Activated naive CD8-positive, alpha-beta T cell (primary cell): ENCODE measurements around the gene PAPOLA.
"Not testable (repeated sequence)": the region's sequence is repeated elsewhere in the genome, so short reads cannot be mapped to it uniquely, and the experiment has no call there.

Experiments used
- H3K27ac Mint-ChIP-seq: one replicate; pipeline ENCODE4 v1.8.0; 2021; ENCODE audit warnings: mixed read lengths
- H3K27me3 Mint-ChIP-seq: one replicate; pipeline ENCODE4 v1.8.0; 2021; ENCODE audit warnings: mixed read lengths
- H3K36me3 Mint-ChIP-seq: one replicate; pipeline ENCODE4 v1.8.0; 2021; ENCODE audit warnings: mixed read lengths
- H3K4me1 Mint-ChIP-seq: one replicate; pipeline ENCODE4 v1.8.0; 2021; ENCODE audit warnings: low read depth, mixed read lengths
- H3K4me3 Mint-ChIP-seq: one replicate; pipeline ENCODE4 v1.8.0; 2021; ENCODE audit warnings: mild to moderate bottlenecking, mixed read lengths
- H3K9me3 Mint-ChIP-seq: one replicate; pipeline ENCODE4 v1.8.0; 2021; ENCODE audit warnings: low read depth, mixed read lengths

PAPOLA gene

DNA sequence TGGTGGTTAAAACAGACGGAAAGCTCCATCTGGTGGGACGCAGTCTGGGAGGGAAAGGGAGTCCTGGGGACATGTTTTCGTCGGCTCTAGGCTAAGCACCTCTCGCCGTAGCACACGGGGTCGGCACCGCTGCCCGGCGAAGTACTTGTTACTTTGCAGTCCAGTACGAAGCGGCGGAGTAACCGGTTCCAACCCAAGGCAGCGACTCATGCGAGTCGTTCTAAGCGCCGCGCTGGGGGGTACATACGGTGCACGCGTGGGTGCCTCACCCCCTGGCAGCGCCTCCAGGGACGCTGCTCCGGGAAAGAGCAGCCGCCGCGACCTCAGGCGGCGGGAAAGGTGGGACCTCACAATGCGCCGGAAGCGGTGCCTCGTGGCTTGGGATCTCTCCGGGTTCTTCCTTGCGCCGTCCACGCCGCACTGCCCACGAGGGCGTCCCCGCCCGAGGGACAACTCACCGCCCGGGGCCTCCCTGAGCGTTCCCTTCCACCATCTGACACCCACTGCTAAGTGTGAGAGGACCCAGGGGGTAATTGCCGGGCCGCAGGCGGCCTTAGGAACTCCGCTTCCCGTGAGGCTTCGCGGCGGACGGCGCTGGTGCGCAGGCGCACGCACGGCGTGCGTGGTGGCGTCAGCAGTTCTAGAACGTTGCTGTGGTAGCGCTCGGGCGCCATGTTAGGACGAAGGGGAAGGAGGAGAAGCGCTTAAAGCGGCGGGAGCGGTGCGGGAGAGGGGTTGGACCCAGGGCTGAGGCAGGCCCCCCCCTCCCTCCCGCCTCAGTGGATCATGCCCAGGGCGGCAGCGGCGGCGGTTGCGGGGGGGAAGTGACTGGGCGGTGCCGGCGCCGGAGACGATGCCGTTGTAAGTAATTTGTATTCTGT, at the start of gene PAPOLA:
Gene PAPOLA, plus strand, starts transcription at position 643 of the 881 bp plus-strand sequence. Its CDS starts 211 bp downstream, at position 854.
- peaks cover 7% of the 10 kb centered on the region for H3K36me3 Mint-ChIP-seq
- H3K27me3 Mint-ChIP-seq = peaks cover 2% of the 10 kb centered on the region
- H3K4me3 Mint-ChIP-seq = peak within 1 kb of the TSS; percentile 100

DNA sequence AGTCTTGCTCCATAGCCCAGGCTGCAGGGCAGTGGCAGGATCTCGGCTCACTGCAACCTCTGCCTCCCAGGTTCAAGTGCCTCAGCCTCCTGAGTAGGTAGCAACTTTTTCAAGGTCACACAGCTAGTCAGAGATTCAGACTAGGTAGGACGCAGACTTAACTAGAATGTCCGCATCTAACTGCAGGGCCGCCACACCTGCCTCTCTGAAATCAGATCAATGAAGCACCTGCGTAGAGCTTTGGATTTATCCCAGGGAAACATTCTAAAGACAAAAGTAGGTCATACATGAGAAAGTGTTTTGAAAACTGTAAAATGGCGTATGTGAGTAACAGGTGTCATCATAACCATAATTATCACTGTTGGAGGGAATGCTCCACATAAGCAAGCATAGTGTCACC, 49.5 kb upstream of the PAPOLA start:
- Mint-ChIP-seq H3K36me3 (no peaks in the 10 kb centered on the region), H3K4me3 (no peak overlapping the region), H3K27ac (no peak overlapping the region), H3K9me3 (no peaks in the 10 kb centered on the region), H3K4me1 (no peaks in the 10 kb centered on the region), H3K27me3 (peaks cover 2% of the 10 kb centered on the region)

More for the DNA sequence above, at the start of gene PAPOLA:
- Mint-ChIP-seq H3K27ac (peak within 1 kb of the TSS; percentile 98), H3K9me3 (no peaks in the 10 kb centered on the region), H3K4me1 (peaks cover 48% of the 10 kb centered on the region)

DNA sequence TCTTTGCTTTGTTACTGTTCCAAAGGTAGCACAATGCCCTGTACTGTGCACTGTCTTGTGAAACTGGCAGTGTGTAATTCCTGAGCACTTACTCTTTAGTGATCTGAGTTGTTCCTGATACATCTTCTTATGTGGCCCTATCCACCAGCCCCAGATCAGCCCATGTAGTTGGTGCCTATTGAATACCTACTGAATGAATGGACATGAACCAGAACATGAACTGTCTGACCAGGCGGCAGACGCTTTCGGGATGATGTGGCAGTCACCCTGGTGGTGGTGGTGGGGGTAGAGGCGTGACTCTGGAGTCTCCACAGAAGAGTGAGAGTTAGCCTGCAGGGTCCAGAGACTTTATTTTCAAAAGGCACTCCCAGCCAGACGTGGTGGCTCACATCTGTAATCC, 46.6 kb upstream of the PAPOLA start:
- no peak overlapping the region for H3K4me3 Mint-ChIP-seq
- H3K9me3 Mint-ChIP-seq = no peaks in the 10 kb centered on the region
- H3K27ac Mint-ChIP-seq = no peak overlapping the region
- no peaks in the 10 kb centered on the region for H3K36me3 Mint-ChIP-seq
- H3K27me3 Mint-ChIP-seq = peaks cover 4% of the 10 kb centered on the region
- H3K4me1 Mint-ChIP-seq = no peaks in the 10 kb centered on the region

DNA sequence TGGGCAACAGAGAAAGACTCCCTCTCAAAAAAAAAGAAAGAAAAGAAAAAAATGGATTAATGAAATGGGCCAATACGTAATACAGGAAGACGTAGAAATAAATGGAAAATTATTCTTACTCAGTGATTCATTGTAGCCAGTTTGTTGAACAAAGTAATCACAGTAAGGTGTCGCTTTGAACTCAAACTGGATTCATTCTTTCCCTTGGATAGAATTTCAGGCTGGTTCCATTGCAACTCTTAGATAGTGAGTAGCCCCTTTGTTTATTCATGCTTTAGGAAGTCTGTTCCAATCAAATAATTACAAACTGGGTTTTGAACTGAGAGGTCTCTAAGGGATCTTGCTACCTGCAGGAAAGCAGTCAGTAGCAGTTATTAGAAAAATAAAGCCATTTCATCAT, 42.3 kb upstream of the PAPOLA start:
- H3K9me3 Mint-ChIP-seq = no peaks in the 10 kb centered on the region
- no peaks in the 10 kb centered on the region for H3K36me3 Mint-ChIP-seq
- no peak overlapping the region for H3K27ac Mint-ChIP-seq
- H3K27me3 Mint-ChIP-seq = peaks cover 4% of the 10 kb centered on the region
- H3K4me3 Mint-ChIP-seq = no peak overlapping the region
- H3K4me1 Mint-ChIP-seq = peaks cover 14% of the 10 kb centered on the region

DNA sequence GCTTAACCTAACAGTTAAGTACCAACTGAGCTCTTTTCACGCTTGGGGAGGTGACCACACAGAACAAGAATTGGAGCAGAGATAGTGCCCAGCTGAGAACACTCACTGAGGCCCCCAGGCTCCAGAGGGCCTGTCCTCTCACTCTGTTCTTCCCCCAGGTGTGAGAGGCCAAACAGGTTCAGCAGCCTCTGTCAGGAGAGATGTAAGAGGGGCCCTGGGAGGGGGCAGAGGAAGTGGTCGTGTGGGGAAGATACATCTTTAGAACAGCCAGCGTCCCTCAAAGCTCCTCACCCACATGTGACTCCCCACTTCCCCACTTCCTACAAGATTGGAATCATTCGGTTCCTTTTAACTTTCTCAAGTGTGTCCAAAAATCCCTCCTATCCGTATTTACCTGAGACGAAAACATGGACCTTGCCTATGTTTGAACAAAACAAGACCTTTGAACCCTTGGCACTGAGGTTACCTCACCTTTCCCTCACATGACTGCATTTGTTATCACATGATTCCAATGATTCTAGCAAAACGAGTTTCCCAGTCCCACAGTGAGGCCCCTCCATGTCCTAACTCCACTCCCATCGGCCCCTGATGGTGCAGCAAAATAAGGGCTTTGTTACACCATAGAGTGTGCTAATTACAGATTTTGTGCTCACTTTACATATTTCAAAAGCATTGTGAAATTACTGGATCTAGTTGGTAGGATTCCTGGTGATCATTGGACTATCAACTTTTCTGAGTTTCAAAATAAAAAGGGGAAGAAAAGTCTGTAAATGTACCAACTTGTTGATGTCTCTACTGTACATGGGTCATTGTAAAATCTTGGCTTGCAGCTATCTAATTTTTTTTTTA, 40.0 kb upstream of the PAPOLA start:
- Mint-ChIP-seq H3K27me3 (peaks cover 2% of the 10 kb centered on the region), H3K4me1 (peaks cover 14% of the 10 kb centered on the region), H3K36me3 (no peaks in the 10 kb centered on the region), H3K27ac (no peak overlapping the region), H3K4me3 (no peak overlapping the region), H3K9me3 (no peaks in the 10 kb centered on the region)

DNA sequence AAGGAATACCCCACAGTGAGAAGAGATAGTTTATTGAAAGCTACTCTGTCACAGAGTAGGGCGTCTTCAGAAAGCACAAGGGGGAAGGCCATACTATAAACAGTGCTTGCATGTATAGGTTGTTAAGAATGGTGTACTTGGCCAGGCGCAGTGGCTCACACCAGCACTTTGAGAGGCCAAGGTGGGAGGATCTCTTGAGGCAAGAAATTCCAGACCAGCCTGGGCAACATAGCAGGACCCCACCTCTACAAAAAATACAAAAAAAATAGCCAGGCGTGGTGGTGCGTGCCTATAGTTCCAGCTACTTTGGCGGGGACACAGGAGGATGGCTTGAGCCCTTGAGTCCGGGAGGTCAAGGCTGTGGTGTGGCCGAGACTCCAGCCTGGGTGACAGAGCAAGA, 38.0 kb upstream of the PAPOLA start:
- no peaks in the 10 kb centered on the region for H3K27me3 Mint-ChIP-seq
- peaks cover 14% of the 10 kb centered on the region for H3K4me1 Mint-ChIP-seq
- no peak overlapping the region for H3K27ac Mint-ChIP-seq
- H3K9me3 Mint-ChIP-seq = no peaks in the 10 kb centered on the region
- no peak overlapping the region for H3K4me3 Mint-ChIP-seq
- no peaks in the 10 kb centered on the region for H3K36me3 Mint-ChIP-seq

DNA sequence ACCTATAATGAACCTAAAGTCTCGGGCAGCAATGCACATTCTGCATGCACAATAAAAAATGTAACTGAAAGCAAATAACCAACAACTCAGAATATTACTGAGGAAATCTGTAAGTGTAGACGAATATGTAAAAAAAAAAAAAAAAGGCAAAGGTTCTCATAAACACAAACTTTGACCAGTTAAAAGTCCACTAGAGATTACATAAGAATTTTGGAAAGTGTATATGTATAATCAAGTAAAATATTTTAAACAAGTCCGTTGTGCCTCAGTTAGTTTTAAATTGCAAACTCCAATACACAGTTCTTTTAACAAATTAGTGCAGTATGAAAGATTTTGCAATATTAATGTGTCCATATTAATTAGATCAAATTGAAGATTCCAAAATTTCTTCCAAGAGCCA, 35.3 kb upstream of the PAPOLA start:
- Mint-ChIP-seq H3K4me1 (peaks cover 8% of the 10 kb centered on the region), H3K36me3 (no peaks in the 10 kb centered on the region), H3K4me3 (no peak overlapping the region), H3K27me3 (no peaks in the 10 kb centered on the region), H3K9me3 (no peaks in the 10 kb centered on the region), H3K27ac (no peak overlapping the region)

DNA sequence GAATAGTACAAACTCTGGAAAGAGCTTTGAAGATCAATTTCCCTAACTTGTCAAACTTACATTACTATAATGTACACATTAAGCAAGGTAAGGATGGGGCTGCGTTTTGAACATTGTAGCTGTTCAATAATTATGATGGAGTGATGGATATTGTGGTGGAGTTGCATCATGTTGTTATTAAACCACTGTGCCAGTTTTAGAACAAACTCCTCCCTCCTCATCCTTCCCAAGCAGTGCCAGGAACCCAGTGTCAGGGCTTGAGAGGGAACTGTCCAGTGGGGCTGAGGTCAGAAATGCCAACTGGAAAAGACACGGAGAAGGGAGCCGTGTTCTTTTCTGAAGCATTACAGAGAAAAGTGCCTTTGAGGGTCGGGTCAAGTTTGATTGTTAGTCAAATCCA, 31.9 kb upstream of the PAPOLA start:
- H3K4me3 Mint-ChIP-seq = no peak overlapping the region
- no peak overlapping the region for H3K27ac Mint-ChIP-seq
- no peaks in the 10 kb centered on the region for H3K4me1 Mint-ChIP-seq
- H3K36me3 Mint-ChIP-seq = no peaks in the 10 kb centered on the region
- H3K27me3 Mint-ChIP-seq = peaks cover 3% of the 10 kb centered on the region
- H3K9me3 Mint-ChIP-seq = no peaks in the 10 kb centered on the region

DNA sequence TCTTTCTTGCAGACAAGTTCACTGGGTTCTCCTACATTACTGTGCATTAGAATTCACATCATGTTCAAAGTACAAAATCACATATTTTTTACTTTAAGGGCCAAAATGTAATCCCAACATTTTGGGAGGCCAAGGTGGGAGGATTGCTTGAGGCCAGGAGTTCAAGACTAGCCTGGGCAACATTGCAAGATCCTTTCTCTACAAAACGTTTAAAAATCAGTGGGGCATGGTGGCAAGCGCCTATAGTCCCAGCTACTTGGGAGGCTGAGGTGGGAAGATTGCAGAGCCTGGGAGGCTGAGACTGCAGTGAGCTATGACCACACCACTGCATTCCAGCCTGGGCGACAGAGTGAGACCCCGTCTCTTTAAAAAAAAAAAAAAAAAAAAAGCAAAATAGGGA, 31.2 kb upstream of the PAPOLA start:
- not testable (repeated sequence) for H3K36me3 Mint-ChIP-seq, H3K4me3 Mint-ChIP-seq, H3K27ac Mint-ChIP-seq, H3K27me3 Mint-ChIP-seq, H3K4me1 Mint-ChIP-seq, H3K9me3 Mint-ChIP-seq

DNA sequence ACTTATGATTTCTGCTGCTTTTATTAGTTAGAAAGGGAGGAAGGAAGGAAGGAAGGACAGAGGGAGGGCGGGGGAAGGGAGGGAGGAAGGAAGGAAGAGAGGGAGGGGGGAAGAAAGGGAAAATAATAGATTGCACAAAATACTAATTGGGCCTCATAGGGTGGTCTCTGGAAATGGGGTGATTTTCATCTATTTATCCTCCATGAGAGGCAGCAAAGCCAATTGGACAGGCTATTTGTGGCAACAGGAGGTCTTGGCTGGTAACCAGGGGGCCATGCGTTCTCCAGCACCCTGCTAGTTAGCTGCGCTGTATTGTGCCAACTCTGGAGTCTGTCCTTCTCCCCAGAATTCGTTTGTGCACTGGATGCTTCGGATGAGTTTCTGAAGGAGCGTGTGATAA, 24.1 kb upstream of the PAPOLA start:
- no peak overlapping the region for H3K27ac Mint-ChIP-seq
- H3K9me3 Mint-ChIP-seq = no peaks in the 10 kb centered on the region
- no peak overlapping the region for H3K4me3 Mint-ChIP-seq
- H3K27me3 Mint-ChIP-seq = peaks cover 4% of the 10 kb centered on the region
- H3K4me1 Mint-ChIP-seq = no peaks in the 10 kb centered on the region
- no peaks in the 10 kb centered on the region for H3K36me3 Mint-ChIP-seq

DNA sequence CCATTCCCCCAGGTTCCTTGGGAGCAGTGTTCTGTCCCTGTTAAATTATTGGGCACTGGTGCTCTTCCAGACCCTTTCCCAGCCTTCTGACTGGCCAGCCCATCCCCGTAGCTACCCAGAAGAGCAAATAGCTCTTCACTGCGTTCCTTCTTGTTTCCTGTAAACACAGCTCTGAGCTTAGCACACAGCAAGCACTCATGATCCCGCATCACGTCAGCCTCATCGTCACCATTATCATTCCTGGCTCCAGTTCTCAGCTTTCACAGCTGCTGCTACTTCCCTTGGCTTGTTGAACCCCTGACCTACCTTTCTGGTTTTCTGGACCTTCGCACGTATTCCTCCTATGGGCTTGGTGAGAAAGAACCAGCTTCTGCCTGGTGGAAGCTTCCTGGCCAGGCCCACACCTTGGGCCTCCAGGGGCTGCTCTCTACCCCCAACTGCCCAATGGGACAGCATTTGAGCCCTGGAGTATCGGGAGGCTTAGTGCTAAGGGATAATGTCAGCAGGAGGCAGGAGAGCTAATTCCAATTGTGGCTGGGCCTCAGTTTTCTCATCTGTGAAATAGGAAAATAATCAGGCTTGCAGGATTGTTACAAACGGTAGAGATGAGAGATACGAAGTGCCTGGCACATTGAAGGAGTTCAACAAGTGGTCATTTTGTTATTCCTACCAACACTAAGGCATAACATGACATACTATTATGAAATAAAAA, 22.6 kb upstream of the PAPOLA start:
- no peaks in the 10 kb centered on the region for H3K9me3 Mint-ChIP-seq
- peaks cover 2% of the 10 kb centered on the region for H3K27me3 Mint-ChIP-seq
- H3K4me1 Mint-ChIP-seq = no peaks in the 10 kb centered on the region
- H3K36me3 Mint-ChIP-seq = no peaks in the 10 kb centered on the region
- H3K4me3 Mint-ChIP-seq = no peak overlapping the region
- no peak overlapping the region for H3K27ac Mint-ChIP-seq

DNA sequence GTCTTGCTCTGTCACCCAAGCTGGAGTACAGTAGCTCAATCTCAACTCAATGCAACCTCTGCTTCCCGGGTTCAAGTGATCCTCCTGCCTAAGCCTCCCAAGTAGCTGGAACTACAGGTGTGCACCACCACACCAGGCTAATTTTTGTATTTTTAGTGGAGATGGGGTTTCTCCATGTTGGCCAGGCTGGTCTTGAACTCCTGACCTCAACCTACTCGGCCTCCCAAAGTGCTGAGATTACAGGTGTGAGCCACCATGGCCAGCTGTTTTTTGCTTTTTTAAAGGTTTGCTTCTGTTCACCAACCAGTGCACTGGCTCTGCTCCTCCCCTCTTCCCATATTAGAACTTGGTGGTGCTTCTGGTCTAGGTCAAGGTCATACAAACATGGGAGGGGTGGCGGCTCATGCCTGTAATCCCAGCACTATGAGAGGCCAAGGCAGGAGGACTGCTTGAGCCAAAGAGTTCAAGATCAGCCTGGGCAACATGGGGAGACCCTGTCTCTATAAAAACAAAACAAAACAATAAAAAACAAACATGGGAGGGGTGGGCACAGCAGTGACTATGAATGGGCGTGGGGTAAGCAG, 20.4 kb upstream of the PAPOLA start:
- no peaks in the 10 kb centered on the region for H3K4me1 Mint-ChIP-seq

DNA sequence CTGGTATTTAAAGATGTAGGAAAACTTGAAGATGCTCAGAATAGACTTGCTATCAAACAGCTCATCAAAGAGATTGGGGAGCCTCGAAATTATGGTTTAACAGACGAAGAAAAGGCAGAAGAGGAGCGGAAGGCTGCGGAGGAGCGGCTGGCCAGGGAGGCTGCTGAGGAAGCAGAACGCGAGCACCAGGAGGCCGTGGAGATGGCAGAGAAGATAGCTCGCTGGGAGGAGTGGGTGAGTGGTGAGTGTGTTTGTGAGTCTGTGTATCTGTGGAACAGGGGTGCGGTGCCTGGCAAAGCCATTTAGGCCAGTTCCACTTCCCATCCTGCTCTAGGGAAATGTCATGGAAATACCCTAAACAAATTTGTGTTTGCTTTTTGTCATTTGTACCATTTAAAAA, 19.2 kb upstream of the PAPOLA start:
- Mint-ChIP-seq H3K27ac (no peak overlapping the region), H3K4me3 (no peak overlapping the region), H3K4me1 (no peaks in the 10 kb centered on the region), H3K9me3 (no peaks in the 10 kb centered on the region), H3K27me3 (peaks cover 2% of the 10 kb centered on the region), H3K36me3 (no peaks in the 10 kb centered on the region)

More for the DNA sequence above, 20.4 kb upstream of the PAPOLA start:
- H3K27me3 Mint-ChIP-seq = peaks cover 2% of the 10 kb centered on the region
- no peak overlapping the region for H3K4me3 Mint-ChIP-seq
- no peaks in the 10 kb centered on the region for H3K36me3 Mint-ChIP-seq
- no peak overlapping the region for H3K27ac Mint-ChIP-seq
- no peaks in the 10 kb centered on the region for H3K9me3 Mint-ChIP-seq

DNA sequence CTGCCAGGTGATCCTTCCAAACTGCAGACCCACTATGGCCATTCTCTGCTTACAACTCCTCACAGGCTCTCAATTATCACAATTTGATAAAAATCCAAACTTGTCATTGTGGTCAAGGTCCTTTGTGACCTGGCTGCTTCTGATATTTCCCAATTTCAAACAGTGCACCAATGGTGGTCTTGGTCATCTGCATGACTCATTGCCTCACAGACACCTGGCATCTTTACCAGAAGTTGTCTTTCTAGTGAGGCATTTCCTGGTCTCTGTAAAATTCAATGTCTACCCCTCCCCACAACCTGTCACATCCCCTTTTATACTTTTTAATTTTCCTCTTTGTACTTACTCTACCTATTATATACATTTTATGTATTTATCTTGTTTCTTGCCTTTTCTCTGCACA, 17.8 kb upstream of the PAPOLA start:
- Mint-ChIP-seq H3K9me3 (no peaks in the 10 kb centered on the region), H3K27me3 (peaks cover 4% of the 10 kb centered on the region), H3K27ac (no peak overlapping the region), H3K4me3 (no peak overlapping the region), H3K4me1 (no peaks in the 10 kb centered on the region), H3K36me3 (no peaks in the 10 kb centered on the region)
